Measurements from ENCODE around the gene CCDC93.

DNA sequence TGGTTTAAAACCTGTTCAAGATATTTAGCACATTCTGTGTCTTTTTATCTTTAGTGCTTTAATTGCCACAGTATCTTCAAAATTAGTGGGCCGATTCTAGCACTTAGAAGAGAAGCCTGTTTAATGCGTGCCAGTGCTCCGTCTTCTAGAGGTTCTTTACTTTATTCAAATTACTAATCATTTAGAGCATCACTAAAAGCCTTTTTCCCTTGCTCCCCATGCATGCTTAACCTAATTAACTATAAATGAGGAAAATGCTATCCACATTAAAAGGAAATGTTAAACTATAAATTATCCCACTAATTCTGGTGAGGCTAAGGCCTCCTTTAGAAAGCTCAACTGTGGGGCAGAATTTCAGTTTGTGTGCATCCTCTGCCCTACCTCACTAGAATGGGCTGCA lies 42.9 kb upstream of the CCDC93 start:
- TF ChIP-seq POLR2A (IDR thresholded peaks at IDR 0.05; ENCODE audit: low read depth, low read length): no peak
- TF ChIP-seq TAF1 (IDR thresholded peaks at IDR 0.05; ENCODE audit: borderline replicate concordance, low read depth, low read length): no peak
- TF ChIP-seq POLR2AphosphoS5 (IDR thresholded peaks at IDR 0.05; ENCODE audit: low read depth, low read length): no peak
